ENCODE data around the gene SPATA18.

SPATA18 gene

GRCh38 chr4:52019936-52020657, 31.0 kb upstream of the SPATA18 start, which contains the start of gene LRRC66 (continued):
- TF ChIP-seq ZNF704 (tag by site-specific recombination; IDR thresholded peaks at IDR 0.05): no peak

- no peaks in the 10 kb centered on the region for H3K4me1 ChIP-seq (ENCODE audit: control insufficient read depth, insufficient read depth, low read length)
- H3K9me3 ChIP-seq (ENCODE audit: control insufficient read depth, insufficient read depth, low read depth, low read length): no peaks in the 10 kb centered on the region
- no peak for TF ChIP-seq ZNF473 (tag by site-specific recombination; IDR thresholded peaks at IDR 0.05)
- no peak for TF ChIP-seq ZNF398 (tag by site-specific recombination; IDR thresholded peaks at IDR 0.05)
- no peak for TF ChIP-seq ZNF518A (tag by site-specific recombination; conservative IDR thresholded peaks at IDR 0.05; ENCODE audit: low read depth)
- TF ChIP-seq MZF1 (tag by site-specific recombination; IDR thresholded peaks at IDR 0.05; ENCODE audit: borderline replicate concordance): no peak
- TF ChIP-seq REPIN1 (tag by site-specific recombination; IDR thresholded peaks at IDR 0.05; ENCODE audit: low read depth): no peak
- TF ChIP-seq PRDM6 (tag by site-specific recombination; IDR thresholded peaks at IDR 0.05): no peak
- CTCF ChIA-PET: interaction anchor here (0.7 kb wide), 1 partner anchor 61 kb away, joined by 3 read pairs; no protein-coding TSS in a partner anchor
- peaks cover 3 to 75% of the 10 kb centered on the region in 2 experiments; a peak in 2 of 3 replicates for H3K36me3 ChIP-seq (ENCODE audit: control insufficient read depth in 2 of 2, insufficient read depth in 1 of 2, low read length in 2 of 2)
- H3K27ac ChIP-seq (ENCODE audit: extremely low read depth, low read depth, low read length): no peak overlapping the region
- POLR2A ChIA-PET: no interaction called here
- no peak overlapping the region for H3K4me3 ChIP-seq (ENCODE audit: low read depth, low read length)
These were observed 22.1 kb upstream of the SPATA18 start for GRCh38 chr4:52028970-52029369.

- peaks cover 2 to 57% of the 10 kb centered on the region in 2 experiments; a peak in 2 of 3 replicates for H3K36me3 ChIP-seq (ENCODE audit: control insufficient read depth in 2 of 2, insufficient read depth in 1 of 2, low read length in 2 of 2)
- H3K4me3 ChIP-seq (ENCODE audit: low read depth, low read length): no peak overlapping the region
- H3K9me3 ChIP-seq (ENCODE audit: control insufficient read depth, insufficient read depth, low read depth, low read length): no peaks in the 10 kb centered on the region
- CTCF ChIA-PET: no interaction called here
- H3K4me1 ChIP-seq (ENCODE audit: control insufficient read depth, insufficient read depth, low read length): no peaks in the 10 kb centered on the region
- TF ChIP-seq GLIS2 (tag by site-specific recombination; IDR thresholded peaks at IDR 0.05) (no peak), ZSCAN4 (tag by site-specific recombination; IDR thresholded peaks at IDR 0.05) (no peak), ZNF133 (tag by site-specific recombination; IDR thresholded peaks at IDR 0.05) (no peak), ZNF394 (tag by site-specific recombination; IDR thresholded peaks at IDR 0.05; ENCODE audit: borderline replicate concordance) (no peak), ZSCAN5A (tag by site-specific recombination; IDR thresholded peaks at IDR 0.05) (no peak), ZFHX2 (tag by site-specific recombination; conservative IDR thresholded peaks at IDR 0.05) (no peak), PBX3 (CRISPR knock-in tag; IDR thresholded peaks at IDR 0.05) (no peak), ZBTB48 (tag by site-specific recombination; IDR thresholded peaks at IDR 0.05) (no peak)
- POLR2A ChIA-PET: no interaction called here
- no peak overlapping the region for H3K27ac ChIP-seq (ENCODE audit: extremely low read depth, low read depth, low read length)
These were observed 19.1 kb upstream of the SPATA18 start for GRCh38 chr4:52032005-52032404.

Data from HEK293 (cell line).